NCI-H1417 treated with DMSO at 0.1 percent for 48 hours (cell line): ENCODE results near the gene CREB1.

Experiments used
- DNase-seq: peaks from one replicate; lab custom pipeline; 2025; lab: John Stamatoyannopoulos, UW

CREB1 gene

DNA sequence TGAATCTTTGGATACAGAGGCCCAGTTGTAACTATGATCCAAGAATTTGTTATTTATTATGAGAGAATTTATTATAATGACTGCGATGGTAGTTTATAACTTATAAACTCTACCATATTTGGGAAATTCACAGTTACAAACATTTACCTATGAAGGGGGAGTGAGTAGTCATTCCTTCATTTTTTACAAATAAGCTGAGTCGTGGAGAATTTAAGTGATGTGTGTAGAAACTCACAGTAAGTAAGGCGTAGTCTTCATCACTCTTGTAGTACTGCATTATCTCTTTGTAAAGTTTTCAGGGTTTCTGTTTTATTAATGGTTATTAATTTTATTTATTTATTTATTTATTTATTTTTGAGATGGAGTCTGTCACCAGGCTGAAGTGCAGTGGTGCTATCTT lies 13.5 kb downstream of the CREB1 start:
- DNase-seq: no peak

DNA sequence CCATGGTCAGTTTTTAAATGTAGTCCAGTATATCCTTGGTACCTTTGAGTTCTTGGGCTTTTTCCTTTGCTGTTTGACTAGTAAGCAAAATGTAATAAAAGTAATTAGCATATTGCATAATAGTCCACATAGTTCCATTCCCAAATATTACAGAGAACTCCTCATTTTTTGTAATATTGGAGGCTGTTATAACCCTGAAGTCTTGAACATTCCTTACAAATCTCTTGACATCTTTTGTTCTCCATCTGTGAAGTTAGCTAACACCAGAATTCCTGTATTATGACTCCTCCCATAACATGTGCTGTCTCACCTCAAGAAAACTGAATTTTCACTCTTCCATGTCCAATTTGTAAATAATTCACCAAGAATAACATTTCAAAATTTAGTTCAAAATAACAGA lies 17.1 kb downstream of the CREB1 start:
- no peak for DNase-seq

DNA sequence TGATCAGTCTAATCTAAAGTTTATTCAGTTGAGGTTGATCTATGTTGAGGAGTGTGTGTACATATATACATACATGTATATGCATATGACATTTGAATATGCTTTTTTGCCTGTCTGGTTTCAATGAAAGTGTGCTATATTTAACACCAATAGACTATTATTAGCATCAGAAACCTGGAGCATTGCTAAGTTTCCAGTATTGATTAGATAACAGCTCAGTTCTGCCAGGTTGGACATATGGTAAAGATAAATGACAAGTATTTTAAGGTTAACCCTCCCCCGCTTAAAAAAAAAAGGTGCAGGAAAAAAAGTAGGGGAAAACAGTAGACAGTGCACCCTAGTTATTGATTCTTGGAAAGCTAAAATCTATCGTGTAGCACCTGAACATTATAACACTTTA lies 19.4 kb downstream of the CREB1 start:
- no peak for DNase-seq

DNA sequence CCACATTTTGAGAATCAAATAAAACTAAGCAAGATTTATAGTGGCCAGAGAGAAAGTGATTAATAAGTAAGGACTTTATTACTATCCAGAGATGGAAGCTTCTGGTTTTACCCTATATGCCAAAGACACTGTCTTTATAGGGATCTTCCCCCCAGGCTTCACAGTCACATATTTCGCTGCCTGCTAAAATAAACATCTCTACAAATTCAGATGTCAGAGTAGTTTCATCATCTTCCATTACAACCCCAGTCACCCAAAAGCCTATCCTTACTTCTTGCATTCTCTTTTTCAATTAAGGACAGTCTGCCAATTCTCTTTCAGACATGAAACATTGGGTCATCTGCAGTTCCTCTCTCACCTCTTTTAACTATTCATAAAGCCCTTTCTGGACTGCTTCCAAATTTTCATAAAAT lies 28.3 kb downstream of the CREB1 start:
- no peak for DNase-seq

DNA sequence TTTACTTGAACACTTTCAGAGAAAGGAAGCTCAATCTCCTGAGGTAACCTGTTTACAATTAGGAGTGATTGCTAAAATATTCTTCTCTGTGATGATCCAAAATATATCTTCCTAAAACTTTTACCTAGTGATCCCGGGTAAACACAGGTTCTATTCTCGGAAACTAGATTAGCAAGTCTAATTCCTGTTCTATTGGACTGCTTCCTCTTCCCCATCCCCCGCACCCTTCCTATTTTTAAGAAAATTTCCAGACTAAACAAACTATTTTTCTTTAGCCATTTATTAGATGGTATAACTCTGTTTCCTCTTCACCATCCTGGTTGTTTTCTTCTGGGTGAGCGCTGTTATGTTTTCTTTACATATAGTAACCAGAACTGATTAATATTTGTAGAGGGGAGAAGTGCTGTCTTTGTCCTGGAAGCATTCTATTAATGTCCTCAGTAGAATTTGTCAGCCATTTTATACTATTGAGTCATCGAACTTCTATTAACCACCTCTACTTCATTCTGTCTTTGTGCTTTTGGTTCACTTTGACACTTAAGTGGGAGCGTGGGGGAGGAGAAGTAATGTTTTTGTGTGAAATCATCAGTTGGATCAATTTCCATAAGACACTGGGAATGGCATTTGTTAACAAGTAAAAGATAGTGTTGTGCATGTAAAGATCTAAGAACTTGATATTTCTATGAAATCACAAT lies 31.8 kb downstream of the CREB1 start:
- DNase-seq: no peak

DNA sequence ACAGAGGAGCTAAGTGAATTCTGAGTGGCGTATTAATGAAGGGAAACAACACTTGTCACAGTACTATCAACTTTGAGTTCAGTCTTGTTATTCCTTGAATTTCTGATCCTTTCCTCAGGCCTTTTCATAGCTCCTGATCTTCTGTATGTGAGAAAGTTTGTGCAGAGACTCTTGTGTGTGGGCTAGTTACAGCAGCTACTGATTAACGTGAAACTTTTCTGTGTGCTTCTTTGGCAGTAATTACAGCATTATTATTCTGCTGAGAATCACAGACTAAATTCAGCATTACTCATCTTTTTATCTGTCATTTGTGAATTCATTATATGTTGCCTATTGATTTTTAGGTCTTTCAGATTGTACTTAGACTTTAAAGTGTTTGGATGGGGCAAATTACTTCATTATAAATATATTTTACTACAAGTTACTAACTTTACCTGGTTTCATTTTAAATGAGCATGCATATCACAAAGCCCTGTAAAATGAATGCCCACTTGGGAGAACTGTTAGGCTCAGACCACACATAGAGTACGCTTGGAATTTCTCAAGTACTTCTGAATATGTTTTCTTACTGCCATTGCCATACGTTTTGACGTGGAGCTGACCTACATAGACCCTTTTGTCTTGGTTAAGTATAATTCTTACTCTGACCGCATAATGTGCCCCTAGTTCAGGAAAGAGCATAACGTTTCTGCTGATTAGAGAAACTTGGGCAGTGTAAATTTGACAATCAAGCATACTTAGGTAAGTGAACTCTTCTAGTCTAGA lies 36.2 kb downstream of the CREB1 start:
- DNase-seq: no peak

DNA sequence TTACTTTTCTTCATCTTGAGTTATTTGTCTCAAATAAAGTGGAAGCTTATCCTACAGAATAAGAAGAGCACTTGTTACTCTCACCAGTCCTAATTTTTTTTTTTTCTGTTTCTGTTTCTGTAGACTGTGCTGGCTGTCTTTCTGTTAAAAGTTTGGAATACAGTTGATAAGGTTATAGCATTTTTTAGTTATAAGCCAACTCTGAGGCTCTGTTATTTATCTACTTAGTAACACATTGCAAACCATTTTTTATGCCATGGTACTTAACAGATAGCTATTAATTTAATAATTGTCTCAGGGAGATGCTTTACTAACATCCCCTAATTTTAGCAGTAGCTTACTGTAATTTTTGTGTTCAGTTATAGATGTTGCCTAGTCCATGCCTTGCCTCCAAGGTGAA lies 37.9 kb downstream of the CREB1 start:
- DNase-seq: no peak

DNA sequence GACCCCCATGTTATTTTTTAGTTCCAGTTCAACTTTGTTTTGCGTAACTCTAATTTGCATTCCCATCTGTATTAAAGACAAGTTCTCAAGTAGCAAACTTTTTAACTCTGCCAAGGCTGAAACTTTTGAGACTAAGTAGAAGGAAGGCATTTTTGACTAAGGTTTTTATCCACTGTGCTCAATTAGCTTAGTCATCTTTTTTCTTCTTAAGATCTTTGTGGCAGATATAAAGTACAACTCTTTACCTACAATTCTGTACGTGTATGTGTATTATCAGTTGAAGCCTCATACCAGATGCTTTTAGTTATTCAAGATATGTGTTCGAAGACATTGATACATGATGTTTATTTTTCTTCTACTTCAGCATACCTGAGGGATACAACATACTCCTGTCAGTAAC lies 41.6 kb downstream of the CREB1 start:
- no peak for DNase-seq

DNA sequence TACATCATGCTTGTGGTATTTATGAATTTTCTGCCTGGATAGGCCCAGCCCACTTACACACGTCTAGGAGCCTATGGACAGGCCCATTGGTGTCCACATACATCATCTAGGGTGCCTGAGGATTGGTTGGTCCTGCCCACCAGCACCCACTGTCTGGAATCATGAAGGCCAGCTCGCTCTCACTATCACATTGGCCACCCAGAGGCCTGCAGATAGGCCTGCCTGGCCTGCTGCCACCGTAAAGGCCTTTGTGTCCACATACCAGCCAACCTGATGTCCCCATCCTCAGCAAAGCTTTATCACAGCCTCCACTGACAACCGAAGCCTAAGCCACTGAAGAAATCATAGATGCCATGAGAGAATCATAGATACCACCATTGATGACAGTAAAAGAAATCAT lies 55.2 kb downstream of the CREB1 start:
- DNase-seq: no peak

DNA sequence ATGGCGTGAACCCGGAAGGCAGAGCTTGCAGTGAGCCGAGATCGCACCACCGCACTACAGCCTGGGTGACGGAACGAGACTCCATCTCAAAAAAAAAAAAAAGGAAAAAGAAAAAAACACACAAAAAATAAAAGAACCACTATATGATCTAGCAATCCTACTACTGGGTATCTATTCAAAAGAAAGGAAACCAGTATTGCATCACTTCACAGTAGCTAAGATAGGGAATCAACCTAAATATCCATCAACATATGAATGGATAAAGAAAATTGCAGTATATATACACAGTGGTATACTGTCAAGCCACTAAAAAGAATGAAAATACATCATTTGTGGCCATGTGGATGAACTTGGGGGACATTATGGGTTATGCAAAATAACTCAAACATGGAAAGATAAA lies 57.5 kb downstream of the CREB1 start:
- no peak for DNase-seq

DNA sequence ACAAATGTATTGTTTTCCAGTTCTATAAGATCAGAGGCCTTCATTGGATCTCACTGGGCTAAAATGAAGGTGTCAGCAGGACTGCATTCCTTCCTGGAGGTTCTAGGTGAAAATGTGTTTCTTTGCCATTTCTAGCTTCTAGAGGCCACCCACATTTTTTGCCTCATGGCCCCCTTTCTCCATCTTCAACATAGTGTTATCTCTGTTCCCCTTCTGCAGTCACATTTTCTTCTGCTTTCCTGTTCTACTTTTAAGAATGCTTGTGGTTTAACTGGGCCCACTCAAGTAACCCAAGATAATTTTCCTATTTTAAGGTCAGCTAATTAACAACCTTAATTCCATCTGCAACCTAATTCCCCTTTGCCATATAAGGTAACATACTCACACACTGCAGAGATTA lies 59.4 kb downstream of the CREB1 start:
- no peak for DNase-seq

DNA sequence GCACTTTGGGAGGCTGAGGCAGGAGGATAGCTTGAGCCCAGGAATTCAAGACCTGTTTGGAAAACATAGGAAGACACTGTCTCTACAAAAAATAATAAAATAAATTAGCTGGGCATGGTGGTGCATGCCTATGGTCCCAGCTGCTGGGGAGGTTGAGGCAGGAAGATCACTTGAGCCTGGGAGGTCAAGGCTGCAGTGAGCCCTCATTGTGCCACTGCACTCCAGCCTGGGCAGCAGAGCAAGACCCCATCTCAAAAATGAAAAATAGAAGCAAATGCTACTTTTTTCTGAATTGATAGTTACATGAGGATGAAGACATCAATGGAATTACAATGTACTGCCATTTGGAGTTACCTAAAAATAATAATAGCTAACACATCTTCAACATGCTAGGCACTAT lies 63.5 kb downstream of the CREB1 start:
- DNase-seq: no peak

DNA sequence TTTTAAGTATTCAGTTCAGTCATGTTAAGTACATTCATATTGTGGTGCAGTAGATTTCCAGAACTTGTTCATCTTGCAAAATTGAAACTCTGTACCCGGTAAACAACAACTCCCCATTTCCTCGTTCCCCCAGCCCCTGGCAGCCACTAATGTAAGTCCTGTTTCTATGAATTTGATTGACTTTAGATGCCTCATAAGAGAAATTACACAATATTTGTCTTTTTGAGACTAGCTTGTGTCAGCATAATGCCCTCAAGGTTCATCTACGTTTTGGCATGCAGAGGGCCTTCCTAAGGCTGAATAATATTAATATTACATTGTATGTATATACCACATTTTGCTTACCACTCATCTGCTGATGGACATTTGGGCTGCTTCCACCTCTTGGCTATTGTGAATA lies 64.5 kb downstream of the CREB1 start:
- no peak for DNase-seq

DNA sequence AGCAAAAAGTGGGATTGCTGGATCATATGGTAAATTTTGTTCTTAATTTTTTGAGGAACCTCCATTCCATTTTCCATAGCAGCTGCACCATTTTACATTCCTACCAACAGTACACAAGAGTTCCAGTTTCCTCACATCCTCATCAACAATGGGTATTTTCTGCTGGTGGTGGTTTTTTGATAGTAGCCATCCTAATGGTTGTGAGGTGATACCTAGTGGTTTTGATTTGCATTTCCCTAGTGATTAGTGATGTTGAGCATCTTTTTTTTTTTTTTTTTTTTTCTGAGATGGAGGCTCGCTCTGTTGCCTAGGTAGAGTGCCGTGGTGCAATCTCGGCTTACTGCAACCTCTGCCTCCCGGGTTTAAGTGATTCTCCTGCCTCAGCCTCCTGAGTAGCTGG lies 65.0 kb downstream of the CREB1 start:
- no peak for DNase-seq

DNA sequence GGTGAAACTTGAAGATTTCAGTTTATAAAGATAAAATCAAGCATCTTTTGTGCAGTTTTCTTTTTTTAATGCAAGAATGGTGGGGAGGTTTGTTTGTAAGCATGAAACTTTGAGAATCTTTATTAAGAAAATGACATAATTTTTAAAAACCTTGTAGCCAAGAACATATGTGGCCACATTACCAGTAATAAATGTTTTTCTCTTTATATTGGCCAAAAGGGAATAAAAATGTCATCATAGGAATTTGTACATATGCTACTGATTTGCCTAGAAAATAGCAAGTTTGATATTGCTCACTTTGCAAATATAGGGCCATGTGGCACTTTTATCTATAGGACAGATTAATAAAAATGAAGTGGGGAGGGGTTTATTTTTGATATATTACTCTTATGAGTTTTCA lies 69.9 kb downstream of the CREB1 start:
- DNase-seq: no peak

DNA sequence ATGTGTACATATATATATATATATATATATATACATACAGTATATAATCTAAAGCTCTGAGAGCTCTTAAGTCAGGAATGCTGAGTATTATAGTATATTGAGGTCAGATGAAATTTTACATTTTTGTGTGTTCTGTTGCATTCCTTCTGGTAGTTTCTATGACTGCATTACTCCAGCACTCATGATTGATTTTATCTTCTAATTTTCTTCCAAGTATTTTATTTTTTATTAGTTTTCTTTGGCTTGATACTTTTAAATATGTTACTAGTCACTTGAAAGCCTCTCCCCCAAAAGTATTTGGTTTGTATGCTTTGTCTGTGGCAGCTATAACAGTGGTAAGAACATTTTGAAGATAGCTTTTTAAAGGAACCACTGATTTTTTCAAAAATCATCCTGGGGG lies 70.5 kb downstream of the CREB1 start:
- DNase-seq: no peak

DNA sequence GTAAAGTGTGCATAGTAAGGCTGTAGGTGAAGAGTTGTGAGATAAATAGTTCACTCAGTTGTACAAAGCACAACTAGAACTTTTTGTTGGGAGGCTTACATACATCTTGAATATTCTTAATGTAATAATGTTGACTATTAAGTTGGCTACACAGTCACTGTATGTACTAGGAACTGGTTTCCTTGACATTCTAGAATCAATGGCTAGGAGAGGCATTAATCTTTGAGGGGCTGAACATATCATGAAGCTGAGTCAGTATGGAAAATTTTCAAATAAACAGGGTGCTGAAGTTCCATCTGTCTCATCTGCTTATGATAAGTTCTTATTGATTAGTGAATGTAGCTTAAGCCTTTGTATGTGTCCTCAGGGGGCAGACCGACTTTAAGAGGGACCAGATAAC lies 72.0 kb downstream of the CREB1 start:
- no peak for DNase-seq

DNA sequence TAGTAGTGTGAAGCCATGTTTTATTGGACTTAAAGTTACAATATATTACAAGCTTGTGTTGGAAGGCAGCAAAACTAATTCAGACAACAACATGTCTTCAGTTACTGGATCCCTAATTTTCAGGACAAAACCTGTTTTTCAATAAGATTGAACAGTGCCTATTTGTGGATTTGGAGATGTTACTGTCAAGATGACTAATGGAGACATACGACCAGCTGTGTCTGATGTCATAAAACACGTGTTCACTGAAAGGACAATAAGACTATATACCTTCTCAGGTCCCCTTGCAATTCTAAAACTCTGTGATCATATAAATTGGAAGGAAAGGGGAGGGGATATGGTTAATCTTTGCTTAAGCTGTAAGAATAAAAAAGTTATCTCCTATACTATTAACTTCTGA lies 73.7 kb downstream of the CREB1 start:
- DNase-seq: no peak

DNA sequence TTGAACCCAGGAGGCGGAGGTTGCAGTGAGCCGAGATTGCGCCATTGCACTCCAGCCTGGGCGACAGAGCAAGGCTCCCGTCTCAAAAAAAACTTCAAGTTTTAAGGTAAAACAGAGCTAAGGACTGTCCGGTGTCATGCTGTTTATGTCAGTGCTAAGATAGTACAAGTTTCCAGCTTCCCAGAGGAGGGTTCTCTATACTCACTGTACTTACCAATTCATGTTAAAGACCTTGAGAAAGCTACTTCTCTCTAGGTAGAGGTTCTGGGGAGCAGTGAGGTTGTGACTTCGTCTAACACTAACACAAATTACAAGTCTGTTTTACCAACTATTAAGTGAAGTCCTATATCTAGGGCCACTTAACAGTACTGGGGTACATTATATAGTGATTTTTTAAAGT lies 76.6 kb downstream of the CREB1 start:
- no peak for DNase-seq

DNA sequence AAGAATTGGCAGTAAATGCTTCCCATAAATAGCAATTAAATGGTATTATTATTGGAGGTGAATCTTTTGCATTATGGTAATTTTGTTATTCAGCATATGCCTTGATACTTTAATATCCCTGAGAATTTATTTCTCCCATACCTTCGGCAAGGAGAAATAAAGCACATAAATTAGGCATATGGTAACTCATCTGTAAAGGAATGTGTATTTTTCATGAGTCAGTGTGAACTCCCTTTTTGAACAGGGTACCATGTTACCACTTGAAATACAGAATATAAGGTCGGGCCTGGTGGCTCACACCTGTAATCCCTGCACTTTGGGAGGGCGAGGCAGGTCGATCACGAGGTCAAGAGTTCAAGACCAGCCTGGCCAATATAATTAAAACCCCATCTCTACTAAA lies 77.1 kb downstream of the CREB1 start:
- DNase-seq: no peak

DNA sequence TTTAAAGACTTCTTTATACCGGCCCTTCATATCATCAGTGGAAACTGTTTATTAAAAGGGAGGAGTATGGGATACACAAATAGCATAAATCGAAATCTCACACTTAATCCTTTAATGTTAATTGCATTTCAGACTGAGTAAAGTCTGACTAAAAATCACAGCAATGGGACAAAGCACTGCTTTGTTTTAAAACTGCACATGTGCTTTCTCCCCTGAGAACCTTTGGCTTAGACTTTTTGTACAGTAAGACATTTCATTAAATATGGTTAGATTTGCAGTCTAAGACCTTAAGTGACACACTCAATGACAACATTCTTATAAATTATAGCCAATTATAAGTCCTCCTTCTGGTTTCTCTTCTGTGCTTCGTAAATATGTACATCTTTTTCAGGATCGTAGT lies 83.0 kb downstream of the CREB1 start:
- DNase-seq: no peak

DNA sequence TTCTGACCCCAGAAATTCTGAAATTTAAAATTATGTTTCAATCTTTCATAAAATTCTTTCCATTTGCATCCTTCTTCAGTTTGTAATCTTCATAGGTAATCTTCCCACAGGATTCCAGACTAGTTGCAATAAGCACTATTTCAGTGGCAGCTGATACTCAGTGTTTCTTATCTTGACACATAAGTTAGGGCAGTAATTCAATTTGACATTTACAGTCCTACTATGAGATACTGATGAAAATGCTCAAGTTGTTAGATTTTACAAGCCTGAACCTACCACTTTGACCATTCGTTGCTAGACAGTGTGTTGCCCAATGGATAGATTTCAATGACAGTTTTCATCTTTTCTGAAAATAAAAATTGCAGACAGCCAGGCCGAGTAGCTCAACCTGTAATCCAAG lies 85.1 kb downstream of the CREB1 start:
- DNase-seq: no peak

DNA sequence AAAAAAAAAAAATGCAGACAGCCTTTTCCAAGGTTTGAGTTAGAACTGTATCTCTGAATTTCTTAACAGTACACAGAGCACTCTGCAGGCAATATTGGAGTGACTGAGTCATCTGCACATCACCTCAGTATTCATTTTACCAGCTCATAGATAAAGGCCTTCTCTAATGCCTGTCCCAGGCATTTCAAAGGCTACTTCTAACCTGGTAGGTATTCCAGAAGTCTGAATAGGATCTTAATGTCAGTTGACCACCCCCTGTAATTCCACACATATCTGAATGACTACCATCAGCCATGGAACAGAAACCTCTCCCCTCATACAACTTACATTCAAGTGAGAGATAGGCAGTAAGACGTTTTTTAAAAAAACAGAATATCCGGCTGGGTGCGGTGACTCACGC lies 86.4 kb downstream of the CREB1 start:
- no peak for DNase-seq
